GM12801 (cell line): ENCODE data around the gene ITGA11.

Experiments
- TF ChIP-seq, protein P1 (sequence below): IDR thresholded peaks from one replicate; pipeline ENCODE4 v1.5.1; 2011; ENCODE audit warnings: control low read depth; ENCODE audit not compliant: insufficient read length; ENCODE audit errors: extremely low read depth

The ITGA11 gene

DNA sequence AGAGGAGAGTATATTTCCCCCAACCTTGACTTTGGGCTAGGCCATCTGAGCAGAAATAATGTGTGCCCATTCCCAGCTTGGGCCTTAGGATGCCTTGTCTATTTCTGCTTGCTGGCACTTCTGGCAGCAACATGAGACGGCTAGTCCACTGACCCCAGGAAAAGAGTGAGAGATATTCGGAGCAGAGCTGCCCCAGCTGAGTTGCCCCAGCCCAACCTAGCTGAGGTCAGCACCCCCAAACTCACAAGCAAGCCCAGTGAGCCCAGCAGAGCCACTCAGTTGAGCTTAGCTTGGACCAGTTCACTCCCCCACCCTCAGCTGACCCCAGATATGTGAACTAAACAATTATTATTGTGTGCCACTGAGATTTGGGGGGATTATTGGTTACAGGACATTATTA lies 20.2 kb downstream of the ITGA11 start:
- TF ChIP-seq, protein P1, sequence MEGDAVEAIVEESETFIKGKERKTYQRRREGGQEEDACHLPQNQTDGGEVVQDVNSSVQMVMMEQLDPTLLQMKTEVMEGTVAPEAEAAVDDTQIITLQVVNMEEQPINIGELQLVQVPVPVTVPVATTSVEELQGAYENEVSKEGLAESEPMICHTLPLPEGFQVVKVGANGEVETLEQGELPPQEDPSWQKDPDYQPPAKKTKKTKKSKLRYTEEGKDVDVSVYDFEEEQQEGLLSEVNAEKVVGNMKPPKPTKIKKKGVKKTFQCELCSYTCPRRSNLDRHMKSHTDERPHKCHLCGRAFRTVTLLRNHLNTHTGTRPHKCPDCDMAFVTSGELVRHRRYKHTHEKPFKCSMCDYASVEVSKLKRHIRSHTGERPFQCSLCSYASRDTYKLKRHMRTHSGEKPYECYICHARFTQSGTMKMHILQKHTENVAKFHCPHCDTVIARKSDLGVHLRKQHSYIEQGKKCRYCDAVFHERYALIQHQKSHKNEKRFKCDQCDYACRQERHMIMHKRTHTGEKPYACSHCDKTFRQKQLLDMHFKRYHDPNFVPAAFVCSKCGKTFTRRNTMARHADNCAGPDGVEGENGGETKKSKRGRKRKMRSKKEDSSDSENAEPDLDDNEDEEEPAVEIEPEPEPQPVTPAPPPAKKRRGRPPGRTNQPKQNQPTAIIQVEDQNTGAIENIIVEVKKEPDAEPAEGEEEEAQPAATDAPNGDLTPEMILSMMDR = no peak

DNA sequence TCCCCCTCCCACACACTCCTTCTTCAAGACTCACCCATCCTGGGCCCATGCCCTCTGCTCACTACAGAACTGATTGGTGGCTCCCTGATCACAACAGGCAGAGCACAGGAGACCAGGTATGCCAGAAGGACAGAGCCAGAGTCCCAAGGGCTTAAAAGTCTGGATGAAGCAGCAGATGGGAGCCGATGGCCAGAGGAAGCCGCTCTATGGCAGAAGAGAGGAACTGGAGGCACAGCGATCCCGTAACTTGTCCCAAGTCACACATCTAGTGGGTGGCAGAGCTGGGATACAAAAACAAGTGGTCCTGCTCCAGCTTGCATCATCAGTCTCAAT lies 20.7 kb downstream of the ITGA11 start:
- TF ChIP-seq, protein P1 = no peak

DNA sequence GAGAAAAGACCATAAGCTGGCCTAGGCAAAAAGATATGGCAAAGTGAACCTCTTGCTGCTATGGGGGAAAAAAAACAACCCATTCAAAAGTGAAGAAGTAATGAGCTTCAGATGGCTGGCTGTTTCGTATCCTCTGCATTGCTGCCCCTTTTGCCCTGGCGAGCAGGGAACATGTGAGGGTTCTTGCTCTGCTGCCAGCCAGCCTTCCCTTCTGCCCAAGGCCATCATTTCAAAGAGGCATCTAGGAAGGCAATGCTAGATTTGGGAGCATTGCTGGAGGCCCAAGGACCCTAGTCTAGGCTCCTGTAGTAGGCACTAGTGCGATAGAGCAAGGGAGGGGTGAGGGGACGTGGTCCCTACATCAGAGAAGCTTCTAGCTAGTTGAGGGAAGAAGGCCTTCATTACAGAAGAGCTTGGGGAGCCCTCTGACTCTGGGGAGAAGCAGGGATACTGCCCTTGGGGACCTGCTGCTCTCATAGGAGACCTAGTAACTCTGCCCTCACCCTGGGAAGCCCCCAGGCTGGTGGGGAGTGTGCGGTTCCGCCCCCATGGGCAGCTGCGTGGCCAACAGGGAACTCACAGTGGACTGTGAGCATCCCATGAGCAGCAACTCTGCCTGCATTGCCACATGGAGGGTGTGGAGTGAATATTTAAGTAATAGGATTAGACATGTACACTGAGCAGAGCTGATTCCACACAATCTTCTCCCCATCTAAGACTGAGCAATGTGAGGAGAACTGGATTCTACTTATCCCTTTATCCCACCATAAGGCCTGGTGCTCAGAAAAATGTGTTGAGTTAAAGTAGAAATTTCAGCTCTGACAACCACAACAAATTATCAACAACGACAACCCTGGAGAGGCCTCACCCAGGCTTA lies 21.3 kb downstream of the ITGA11 start:
- TF ChIP-seq, protein P1 = no peak

DNA sequence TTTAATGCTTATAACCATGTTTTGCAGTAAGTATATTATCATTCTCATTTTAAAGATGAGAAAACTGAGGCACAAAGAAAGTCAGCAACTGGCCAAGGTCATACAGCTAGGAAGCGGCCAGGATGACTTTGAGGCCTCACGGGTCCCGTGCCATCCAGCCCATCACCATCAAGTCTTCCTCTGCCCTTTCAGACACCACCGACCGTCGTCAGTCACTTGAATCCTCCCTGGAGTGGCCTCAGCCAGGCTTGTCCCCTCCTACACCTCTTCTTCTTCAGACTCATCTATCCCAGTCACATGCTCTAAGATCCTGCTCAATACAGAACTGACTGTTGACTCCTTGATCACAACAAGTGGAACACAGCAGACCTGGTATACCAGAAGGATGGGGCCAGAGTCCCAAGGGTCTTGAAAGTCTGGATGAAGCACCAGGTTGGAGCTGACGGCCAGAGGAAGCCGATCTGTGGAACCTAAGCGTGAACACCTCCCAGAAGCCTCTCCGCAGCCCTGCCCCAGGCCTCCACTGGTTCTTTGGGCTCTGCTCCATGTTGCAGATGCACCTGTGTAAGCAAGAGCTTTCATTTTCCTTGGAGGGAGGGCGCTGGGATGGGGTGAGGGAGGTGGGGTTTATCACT lies 22.1 kb downstream of the ITGA11 start:
- TF ChIP-seq, protein P1 = no peak

DNA sequence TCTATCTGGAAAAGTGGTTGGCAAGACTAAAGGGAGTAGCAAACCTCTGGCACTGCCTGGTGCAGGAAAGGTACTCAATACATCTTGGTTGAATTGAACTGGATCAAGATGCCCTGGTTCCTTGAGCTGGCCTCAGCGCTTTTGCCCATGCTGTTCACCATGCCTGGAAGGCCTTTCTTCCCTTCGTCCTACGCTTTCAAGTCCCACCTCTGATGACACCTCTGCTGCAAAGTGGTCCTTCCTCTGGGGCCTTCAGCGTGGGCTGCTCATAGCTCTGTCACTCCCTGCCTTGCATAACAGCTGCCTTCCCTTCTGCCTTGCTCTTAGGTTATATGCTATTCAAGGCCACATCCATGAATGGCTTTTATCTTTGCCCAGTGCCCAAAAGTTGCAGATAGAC lies 23.0 kb downstream of the ITGA11 start:
- TF ChIP-seq, protein P1 = no peak

DNA sequence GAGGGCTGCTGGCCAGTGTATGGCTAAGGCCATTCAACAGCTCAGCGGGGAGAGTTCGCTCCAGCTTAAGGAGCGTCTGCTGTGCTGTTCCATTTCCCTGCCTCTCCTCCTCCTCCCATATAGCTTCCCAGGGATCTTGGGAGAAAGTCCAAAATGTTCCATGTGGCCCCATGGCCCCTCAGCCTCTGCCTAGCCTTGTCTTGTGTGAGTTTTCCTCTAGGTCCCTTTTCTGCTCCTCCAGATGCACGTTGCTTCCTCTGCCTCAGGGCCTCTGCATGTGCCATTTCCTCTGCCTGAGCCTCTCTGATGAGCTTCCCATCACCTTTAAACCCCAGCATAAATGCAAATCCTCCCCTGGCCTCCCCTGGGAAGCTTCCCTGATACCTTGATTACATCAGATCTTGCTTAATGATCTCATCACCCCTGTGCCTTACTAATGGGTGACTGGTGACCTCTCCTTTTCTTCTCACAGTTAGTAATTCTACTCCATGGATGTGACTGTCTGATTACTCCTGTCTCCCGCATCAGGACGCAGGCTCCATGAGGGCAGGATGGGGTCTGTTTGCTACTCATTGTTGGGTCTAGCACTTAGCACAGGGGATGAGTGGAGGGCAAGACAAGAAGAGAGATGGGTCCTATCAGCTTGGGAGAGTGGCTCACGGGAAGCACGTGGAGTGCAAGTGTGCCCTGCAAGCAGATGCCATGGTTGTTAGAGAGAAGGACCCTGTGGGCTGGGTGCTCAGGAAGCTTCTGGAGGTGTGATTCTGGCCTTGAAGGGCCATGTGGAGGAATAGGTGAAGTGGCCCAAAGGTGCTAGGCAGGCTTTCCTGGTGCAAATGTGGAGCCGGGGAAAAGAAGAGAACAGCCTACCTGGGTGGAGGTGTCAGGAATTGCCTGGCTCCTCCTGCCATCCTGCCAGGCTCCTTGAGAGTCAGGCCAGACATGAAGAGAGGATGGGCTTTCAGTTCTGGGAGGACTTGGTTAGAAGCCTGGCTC lies 23.8 kb downstream of the ITGA11 start:
- TF ChIP-seq, protein P1 = no peak

DNA sequence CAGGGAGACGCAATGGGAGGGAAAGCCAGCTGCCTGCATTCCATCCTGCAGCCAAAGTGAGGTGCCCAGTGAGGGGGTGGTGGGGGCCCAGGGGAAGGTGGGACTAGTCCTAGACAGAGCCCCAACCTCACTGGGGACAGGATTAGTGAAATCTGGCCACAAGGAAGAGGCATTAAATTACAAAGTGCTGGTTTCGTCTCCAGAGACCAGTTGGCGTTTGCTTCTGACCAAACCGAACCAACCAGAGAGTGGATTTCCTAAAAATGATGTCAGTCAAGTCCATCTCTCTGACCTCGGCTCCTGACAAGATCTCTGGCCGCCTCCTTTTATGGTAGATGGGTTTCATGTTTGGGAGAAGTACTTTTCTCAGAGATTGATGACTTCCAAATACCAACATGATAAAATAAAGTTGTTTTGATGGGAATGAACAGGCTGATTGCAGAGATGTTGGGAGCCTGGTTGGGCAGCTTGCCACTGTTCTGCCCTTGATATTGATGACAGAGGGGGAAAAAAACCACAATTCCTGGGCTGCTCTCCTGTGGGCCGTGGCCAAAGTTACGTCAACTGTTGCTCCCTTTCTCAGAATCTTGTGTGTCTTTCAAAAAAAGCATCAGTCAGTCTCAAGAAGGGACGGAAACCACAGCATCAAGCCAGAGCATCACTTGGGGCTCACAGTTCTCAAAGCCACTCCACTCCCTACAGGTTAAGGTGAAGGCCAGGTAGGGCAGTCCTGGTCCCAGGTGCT lies 24.6 kb downstream of the ITGA11 start:
- TF ChIP-seq, protein P1 = no peak
